Testis (tissue), 3 donors: ENCODE measurements around the gene TM4SF5. TPM values are rescaled to one million over a fixed set of nuclear protein-coding genes. Genes with fewer than 3 reads are reported as not detected.

Experiments
- DNase-seq: peaks from one replicate; pipeline ENCODE4 v3.0.0-alpha.2; 2019
- H3K27ac ChIP-seq, 2 donors: fragments of 200-600 bp; sonication (generic); one replicate each; pipeline ENCODE4 v1.5.1; 2019
- H3K27me3 ChIP-seq: fragments of 200-600 bp; sonication (generic); one replicate; pipeline ENCODE4 v1.5.1; 2019
- H3K36me3 ChIP-seq: fragments of 200-600 bp; sonication (generic); one replicate; pipeline ENCODE4 v1.5.1; 2017; ENCODE audit warnings: low read depth; ENCODE audit errors: missing control alignments
- H3K4me1 ChIP-seq: fragments of 200-600 bp; sonication (generic); one replicate; pipeline ENCODE4 v1.5.1; 2019
- H3K4me3 ChIP-seq, 2 donors: fragments of 200-600 bp; sonication (generic); one replicate each; pipeline ENCODE4 v1.5.1; 2017 to 2019
- H3K9me3 ChIP-seq: fragments of 200-600 bp; sonication (generic); one replicate; pipeline ENCODE4 v1.5.1; 2017
- CTCF ChIP-seq, 3 experiments: fragments of 450-650 bp in 2 of 3; fragments of 200-600 bp in 1 of 3; sonication (generic) in 1 of 3; IDR thresholded peaks; one replicate each; pipeline ENCODE4 v1.5.1; 2016 to 2019; ENCODE audit warnings: antibody characterized with exemption in 3 of 3, mild to moderate bottlenecking in 2 of 3, moderate library complexity in 1 of 3
- POLR2A ChIP-seq: fragments of 450-650 bp; IDR thresholded peaks from one replicate; pipeline ENCODE4 v1.6.1; 2017; ENCODE audit warnings: antibody characterized with exemption, mild to moderate bottlenecking, moderate library complexity
- WGBS, 2 donors: methylation state at CpG; one replicate each; pipeline ENCODE4 v1.1.5; 2018; 5-methylcytosine and 5-hydroxymethylcytosine counted together
- intact Hi-C: fragments of 100-400 bp; cut with DNase I; formaldehyde crosslinking; loops from one replicate; pipeline ENCODE4 v1.15.1; 2023; ENCODE audit warnings: low total_unique reads
- polyA plus RNA-seq: library from polyadenylated mRNA; stranded (reverse); fragments of 350-450 nt; fragmentation: Illumina TruSeq; extraction: RNeasy Lipid Tissue Mini Kit (QIAGEN cat#74804); gene quantifications from one replicate; pipeline ENCODE4 v1.2.3, GENCODE V29; 2014; ENCODE audit warnings: low read depth, low replicate concordance; ENCODE audit not compliant: insufficient read depth
- total RNA-seq, 2 donors: library from RNA; depleted of rRNA; stranded (reverse); fragments of >200 nt; gene quantifications; one replicate each; pipeline ENCODE4 v1.2.3, GENCODE V29; 2016

The TM4SF5 gene
- total and polyA plus RNA-seq, 3 donors from 2014 or later: 1.5 TPM; not detected in 2

DNA sequence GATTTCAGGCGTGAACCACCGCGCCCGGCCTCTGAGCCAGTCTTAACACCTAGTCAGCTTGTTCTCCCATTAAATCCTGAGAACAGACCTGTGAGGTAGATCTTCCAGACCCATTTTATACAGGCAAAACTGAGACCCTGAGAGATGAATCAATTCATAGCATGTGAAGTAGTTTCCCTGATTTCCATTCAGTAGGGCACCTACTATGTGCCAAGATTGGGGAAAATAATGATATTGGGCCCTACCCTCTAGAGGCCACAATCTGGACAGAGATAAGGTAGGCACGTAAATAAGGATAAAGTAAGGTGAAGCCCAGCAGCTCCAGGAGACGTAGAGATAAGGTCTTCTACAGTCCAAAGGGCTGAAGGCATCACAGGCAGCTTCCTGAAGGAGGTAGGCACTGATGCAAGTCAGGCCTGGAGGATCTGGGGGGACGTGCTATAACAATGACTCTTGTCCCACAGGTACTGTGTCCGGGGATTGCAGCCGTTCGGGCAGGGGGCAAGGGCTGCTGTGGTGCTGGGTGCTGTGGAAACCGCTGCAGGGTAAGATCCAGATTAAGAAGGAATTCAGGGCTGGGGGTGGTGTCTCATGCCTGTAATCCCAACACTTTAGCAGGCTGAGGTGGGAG is 8.8 kb downstream of the TM4SF5 start:
- no peak for DNase-seq
- TF ChIP-seq CTCF (IDR thresholded peaks at IDR 0.05) (no peak), POLR2A (no peak)
- 78 to 83% methylated on average over 11 of the region's 11 CpGs for WGBS, 2 donors
- H3K27ac ChIP-seq: no peak overlapping the region
- H3K36me3 ChIP-seq: no peaks in the 10 kb centered on the region
- H3K4me3 ChIP-seq: no peak overlapping the region
- H3K9me3 ChIP-seq: no peaks in the 10 kb centered on the region
- no peaks in the 10 kb centered on the region for H3K27me3 ChIP-seq
- no peaks in the 10 kb centered on the region for H3K4me1 ChIP-seq
- intact Hi-C loops: no loop called here

DNA sequence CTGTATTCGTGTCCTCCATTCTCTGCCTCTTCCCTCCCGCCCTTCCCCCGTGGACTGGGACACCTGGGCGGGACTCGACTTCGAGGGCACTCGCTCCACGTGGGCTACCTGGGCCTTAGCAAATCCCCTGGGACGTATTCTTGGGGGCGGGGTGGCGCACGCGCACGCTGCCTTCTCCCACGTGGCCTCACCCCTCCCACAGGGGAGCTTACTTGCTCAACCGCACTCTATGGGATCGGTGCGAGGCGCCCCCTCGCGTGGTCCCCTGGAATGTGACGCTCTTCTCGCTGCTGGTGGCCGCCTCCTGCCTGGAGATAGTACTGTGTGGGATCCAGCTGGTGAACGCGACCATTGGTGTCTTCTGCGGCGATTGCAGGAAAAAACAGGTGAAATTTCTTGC is 11.0 kb downstream of the TM4SF5 start:
- Histone ChIP-seq H3K27me3 (no peaks in the 10 kb centered on the region), H3K27ac (no peak overlapping the region), H3K9me3 (no peaks in the 10 kb centered on the region), H3K4me3 (peak overlapping the region in 1 of 2 donors; percentile 3), H3K4me1 (peaks cover 16% of the 10 kb centered on the region), H3K36me3 (no peaks in the 10 kb centered on the region)
- peak; percentile 62 for DNase-seq
- intact Hi-C loops: no loop called here
- TF ChIP-seq CTCF (IDR thresholded peaks at IDR 0.05): no peak
- TF ChIP-seq POLR2A: no peak
- WGBS, 2 donors: 17 to 20% methylated on average over 18 to 28 of the region's 28 CpGs

DNA sequence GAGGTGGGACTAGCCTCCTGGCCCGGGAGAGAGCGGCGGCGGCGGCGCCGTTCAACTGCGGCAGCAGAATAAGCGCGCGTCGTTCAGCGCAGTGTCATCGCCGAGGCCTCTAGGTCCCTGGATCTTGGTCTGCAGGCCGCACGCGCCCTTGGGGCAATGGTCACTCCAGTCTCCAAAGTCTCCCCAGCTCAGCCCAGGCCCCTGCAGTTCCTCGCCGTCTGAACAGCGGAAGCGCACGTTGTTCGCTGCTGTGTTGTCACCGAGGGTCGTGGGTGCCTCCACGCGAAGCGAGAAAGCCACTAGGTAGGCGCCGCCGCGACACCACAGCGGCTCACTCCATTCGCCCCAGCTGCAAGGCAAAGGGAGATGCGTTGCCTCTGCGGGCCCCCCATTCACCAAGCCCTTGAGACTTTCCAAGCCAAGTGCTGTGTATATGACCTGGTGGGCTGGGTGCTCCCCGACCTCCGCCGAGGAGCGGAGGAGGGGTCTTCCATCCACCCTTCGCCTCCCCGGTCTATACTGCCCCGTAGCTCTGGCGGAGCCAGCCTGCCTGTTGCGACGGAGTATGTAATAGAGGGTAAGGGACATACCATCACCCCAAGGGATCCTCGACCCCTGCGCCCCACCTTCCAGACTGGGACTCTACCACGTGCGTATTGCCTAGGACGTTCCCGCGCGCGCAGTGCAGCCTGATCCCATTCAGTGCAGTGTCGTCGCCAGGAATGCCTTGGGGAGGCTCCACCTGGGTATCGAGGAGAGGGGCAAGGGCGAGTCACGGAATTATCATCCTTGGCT is 13.8 kb downstream of the TM4SF5 start:
- Histone ChIP-seq H3K4me1 (peaks cover 24% of the 10 kb centered on the region), H3K27me3 (no peaks in the 10 kb centered on the region), H3K4me3 (no peak overlapping the region), H3K9me3 (no peaks in the 10 kb centered on the region), H3K27ac (no peak overlapping the region), H3K36me3 (no peaks in the 10 kb centered on the region)
- no peak for TF ChIP-seq CTCF (IDR thresholded peaks at IDR 0.05)
- TF ChIP-seq POLR2A: no peak
- no peak for DNase-seq
- 10 to 13% methylated on average over 21 to 56 of the region's 61 CpGs for WGBS, 2 donors
- intact Hi-C loops: no loop called here

GRCh38 chr17:4786106-4786511 is 14.4 kb downstream of the TM4SF5 start, which contains the start of gene VMO1:
Gene VMO1, minus strand, starts transcription at chr17:4786364. Its CDS starts 12 bp downstream, at chr17:4786352.
- H3K27ac ChIP-seq: no peak within 1 kb of the TSS
- DNase-seq: no peak
- H3K36me3 ChIP-seq: no peaks in the 10 kb centered on the region
- no peaks in the 10 kb centered on the region for H3K27me3 ChIP-seq
- TF ChIP-seq POLR2A (no peak), CTCF (IDR thresholded peaks at IDR 0.05) (no peak)
- peaks cover 24% of the 10 kb centered on the region for H3K4me1 ChIP-seq
- H3K9me3 ChIP-seq: no peaks in the 10 kb centered on the region
- intact Hi-C loops: no loop called here
- 2 to 8% methylated on average over 14 to 24 of the region's 24 CpGs for WGBS, 2 donors
- no peak within 1 kb of the TSS for H3K4me3 ChIP-seq
